Cardiac fibroblast (primary cell): Measurements from ENCODE around the gene CCDC187.
A peak's percentile ranks its signal among the peaks of the same experiment; 100 is the strongest.

ENCODE experiments used
- DNase-seq, 2 donors: peaks; one replicate each; pipeline versions ENCODE4 v3.0.0 to v3.0.0-alpha.2; 2010; ENCODE audit warnings: low read depth in 2 of 2
- H3K4me3 ChIP-seq, 2 donors: replicated peaks in 1 of 2; 1 replicate in 1 of 2; 2 replicates in 1 of 2; pipeline ENCODE4 v1.5.1; 2011; ENCODE audit warnings: low read depth in 2 of 2, low read length in 2 of 2, mild to moderate bottlenecking in 2 of 2, moderate library complexity in 1 of 2
- TF ChIP-seq, protein P1 (sequence below): IDR thresholded peaks from one replicate; pipeline ENCODE4 v1.5.1; 2011; ENCODE audit warnings: low read depth, mild to moderate bottlenecking, low read length, inconsistent platforms

CCDC187 gene

DNA sequence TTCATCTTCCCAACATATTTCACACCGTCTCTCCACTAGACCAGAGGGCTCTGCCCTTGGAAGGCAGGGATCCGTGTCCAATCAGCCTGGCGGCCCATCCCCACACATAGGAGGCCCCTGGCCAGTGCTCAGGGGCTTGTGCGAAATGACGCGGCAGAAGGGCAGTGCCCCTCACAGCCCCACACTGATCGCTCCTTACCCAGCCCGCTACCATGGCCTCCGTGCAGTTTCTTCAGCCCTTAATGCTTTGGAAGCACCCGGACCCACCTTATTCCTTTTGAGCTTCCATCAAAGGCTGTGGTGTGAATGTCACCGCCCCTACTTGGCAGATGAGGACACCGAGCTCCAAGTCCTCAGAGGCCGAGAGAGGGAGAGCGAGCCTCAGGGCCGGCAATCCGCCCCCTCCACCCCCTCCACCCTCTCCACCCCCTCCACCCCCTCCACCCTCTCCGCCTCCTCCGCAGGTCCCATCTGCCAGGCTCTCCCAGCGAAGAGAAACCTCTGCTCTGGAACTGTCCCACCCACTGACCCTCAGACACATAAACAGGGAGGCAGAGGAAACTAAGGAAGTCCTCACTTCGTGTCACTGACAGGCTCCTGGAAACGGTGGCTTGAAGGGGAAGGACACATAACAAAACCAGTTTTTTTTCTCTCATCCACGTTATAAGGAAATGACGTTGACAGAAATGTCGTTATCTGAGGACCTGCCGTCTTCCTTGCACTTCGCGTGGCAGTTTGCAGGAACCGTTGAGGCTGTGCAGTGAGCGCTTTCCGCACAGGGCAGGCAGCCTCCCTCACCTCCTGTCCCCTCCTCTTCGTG is 72.2 kb downstream of the CCDC187 start:
- TF ChIP-seq, protein P1, sequence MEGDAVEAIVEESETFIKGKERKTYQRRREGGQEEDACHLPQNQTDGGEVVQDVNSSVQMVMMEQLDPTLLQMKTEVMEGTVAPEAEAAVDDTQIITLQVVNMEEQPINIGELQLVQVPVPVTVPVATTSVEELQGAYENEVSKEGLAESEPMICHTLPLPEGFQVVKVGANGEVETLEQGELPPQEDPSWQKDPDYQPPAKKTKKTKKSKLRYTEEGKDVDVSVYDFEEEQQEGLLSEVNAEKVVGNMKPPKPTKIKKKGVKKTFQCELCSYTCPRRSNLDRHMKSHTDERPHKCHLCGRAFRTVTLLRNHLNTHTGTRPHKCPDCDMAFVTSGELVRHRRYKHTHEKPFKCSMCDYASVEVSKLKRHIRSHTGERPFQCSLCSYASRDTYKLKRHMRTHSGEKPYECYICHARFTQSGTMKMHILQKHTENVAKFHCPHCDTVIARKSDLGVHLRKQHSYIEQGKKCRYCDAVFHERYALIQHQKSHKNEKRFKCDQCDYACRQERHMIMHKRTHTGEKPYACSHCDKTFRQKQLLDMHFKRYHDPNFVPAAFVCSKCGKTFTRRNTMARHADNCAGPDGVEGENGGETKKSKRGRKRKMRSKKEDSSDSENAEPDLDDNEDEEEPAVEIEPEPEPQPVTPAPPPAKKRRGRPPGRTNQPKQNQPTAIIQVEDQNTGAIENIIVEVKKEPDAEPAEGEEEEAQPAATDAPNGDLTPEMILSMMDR: no peak
- no peak for DNase-seq
- H3K4me3 ChIP-seq: no peak overlapping the region

DNA sequence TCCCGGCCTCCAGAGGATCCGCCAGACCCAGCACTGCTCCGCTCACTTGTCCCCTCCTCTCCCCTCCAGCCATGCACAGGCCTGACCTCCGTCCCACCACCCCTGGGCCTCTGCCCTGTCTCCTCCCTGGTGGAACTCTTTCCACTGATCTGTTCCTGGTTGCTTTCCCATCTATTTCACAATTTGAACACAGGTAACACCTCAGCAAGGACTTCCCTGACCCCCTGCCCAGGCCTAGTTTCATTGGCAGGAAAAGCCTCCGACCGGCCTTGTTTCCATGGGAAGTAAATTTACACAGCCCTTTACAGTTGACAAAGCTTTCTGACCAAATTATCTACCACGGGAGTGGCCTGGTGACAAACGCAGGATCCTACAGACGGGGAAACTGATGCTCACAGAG is 73.1 kb downstream of the CCDC187 start:
- TF ChIP-seq, protein P1: no peak
- H3K4me3 ChIP-seq: no peak overlapping the region
- DNase-seq: no peak

DNA sequence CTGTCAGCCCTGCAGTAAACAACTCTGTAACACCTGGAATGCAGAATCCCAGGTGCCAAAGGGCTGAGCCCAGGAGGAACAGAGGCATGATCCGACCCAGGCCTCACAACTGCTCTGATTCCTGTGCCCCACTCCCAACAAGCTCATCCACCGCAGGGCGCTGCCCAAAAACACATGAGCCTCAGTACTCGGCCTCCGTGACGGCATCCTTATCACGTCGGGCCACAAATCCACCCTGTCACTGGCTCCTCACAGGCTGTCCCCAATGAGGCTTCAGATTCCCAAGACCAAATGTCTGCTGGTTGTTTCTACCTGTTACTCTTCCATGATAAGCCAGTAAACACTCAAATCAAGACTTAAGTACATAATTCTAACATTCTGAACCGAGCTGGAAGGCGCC is 73.5 kb downstream of the CCDC187 start:
- no peak for DNase-seq
- no peak overlapping the region for H3K4me3 ChIP-seq
- TF ChIP-seq, protein P1: no peak

DNA sequence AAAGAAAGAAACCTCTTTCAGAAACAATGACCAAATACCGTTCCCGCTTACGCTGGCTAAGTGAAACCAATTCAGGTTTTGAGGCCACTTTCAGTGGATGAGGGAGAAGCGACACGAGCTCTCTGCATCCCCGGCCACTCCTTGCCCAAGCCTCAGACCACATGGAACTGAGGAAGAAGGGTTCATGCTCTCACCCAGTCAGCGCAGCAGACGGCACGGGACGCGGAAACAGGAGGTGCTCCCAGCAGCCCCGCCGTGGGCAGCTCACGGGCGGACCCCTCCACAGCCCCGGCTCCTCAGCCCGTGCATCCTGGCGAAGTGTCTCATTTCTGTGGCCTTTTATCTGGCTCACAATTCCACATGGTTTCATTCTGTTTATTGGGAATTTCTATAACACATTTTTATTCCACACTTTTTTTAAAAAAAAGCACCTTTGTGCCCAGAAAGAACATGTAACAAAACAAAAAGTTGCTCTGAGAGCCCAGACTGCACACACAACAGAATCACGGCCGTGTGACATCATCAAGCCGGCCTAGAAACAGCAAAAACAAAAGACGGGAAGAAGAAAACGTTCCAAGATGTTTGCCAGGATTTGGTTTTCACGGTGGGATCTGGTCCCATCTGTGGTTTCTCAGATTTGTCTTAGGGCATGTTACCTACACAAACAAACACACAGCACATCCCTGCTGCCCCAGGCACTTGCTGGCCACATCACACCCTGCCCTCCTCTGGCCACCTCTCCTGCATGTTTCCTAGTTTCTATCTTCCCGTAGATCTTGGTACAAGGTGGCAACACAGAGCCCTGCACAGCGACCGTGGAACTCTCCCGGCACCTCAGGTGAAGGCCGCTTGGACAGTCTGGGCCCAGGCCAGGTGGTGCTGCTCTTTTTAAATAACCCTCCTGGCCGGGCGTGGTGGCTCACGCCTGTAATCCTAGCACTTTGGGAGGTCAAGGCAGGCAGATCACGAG is 74.5 kb downstream of the CCDC187 start:
- no peak overlapping the region for H3K4me3 ChIP-seq
- DNase-seq: no peak
- TF ChIP-seq, protein P1: no peak

DNA sequence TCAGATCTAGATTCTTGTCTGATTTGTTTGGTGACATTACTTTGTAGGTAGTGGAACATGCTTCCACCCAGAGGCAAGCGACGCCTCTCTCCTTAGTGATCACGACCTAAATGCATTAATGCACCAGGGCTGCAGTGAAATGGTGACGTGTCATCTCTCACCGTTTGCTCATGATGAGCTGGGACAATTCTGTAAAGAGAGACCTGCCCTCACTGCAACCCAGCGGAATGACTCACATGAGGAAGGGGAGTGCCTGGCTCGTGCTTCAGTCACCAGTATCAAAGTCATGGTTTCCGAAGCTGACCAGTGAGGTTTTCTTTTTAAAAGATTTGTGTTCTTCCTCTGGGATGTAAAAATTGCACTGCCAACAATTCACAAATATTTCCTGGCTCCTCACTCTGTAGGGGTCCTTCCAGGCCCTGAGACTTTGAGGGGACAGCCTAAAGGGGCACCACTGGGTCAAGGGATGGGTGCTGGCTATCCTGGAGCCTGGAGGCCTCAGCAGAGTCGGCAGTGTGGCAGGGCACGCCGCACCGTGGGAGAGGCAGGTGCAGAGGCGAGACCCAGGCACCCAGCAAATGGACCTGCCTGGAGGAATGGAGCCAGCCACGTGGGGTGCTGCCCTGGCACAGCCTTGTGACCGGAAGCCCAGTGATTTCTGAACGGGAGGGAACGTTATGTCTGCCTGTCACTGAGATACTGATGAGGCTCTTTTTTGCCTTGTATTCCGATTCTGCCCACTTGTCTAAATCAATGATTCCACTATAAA is 75.6 kb downstream of the CCDC187 start:
- TF ChIP-seq, protein P1: no peak
- peak; percentile 29 to 75 for DNase-seq
- no peak overlapping the region for H3K4me3 ChIP-seq

DNA sequence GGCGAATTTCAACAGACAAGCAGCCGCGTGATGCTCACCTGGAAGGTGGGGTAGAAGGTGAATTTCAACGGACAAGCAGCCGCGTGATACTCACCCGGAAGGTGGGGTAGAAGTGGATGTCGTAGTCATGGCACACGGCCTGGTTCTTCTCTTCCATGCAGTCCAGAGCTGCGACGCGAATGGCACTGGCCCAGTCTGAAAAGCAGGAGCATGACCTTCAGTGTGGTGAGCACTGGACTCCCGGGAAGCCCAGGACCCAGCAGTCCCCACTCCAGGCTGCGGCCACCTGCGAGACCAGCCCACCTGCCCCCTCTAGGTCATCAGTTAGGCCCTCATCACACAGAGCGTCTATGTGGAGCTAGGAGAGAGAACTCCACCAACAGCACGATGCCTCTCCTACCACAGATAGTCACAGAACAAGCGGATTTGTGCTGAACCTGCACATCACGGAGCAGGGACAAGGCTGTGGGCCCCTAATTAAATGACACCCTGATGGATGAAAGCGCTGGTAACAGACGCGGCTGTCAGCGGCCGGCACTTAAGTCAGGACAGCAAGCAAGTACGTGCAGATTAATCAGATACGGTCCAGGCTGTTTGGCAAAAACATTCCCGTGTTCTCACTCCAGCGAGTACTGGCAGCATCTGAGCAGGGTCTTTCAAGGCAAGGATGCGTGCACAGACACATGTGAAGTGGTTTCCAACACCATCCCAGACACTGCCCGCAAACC is 77.0 kb downstream of the CCDC187 start:
- DNase-seq: no peak
- H3K4me3 ChIP-seq: no peak overlapping the region
- TF ChIP-seq, protein P1: no peak
